Measurements from ENCODE around the gene C1QTNF6.

Gene C1QTNF6

GRCh38 chr22:37204045-37204655 is 16.1 kb upstream of the C1QTNF6 start:
- TF ChIP-seq ZNF70 (CRISPR knock-in tag; IDR thresholded peaks at IDR 0.05) (no peak), ISL1 (CRISPR knock-in tag; IDR thresholded peaks at IDR 0.05) (no peak), RARB (CRISPR knock-in tag; IDR thresholded peaks at IDR 0.05) (no peak), PPARA (CRISPR knock-in tag; IDR thresholded peaks at IDR 0.05; ENCODE audit: borderline replicate concordance) (no peak), ZFP3 (CRISPR knock-in tag; IDR thresholded peaks at IDR 0.05) (no peak), TOX (CRISPR knock-in tag; IDR thresholded peaks at IDR 0.05; ENCODE audit: borderline replicate concordance) (no peak), TCF4 (CRISPR knock-in tag; IDR thresholded peaks at IDR 0.05; ENCODE audit: borderline replicate concordance) (no peak), ZNF565 (CRISPR knock-in tag; conservative IDR thresholded peaks at IDR 0.05; ENCODE audit: low read depth) (no peak), GLIS3 (CRISPR knock-in tag; IDR thresholded peaks at IDR 0.05) (no peak), SNAI2 (CRISPR knock-in tag; IDR thresholded peaks at IDR 0.05) (no peak), OSR1 (CRISPR knock-in tag; IDR thresholded peaks at IDR 0.05) (no peak), ZC3H10 (CRISPR knock-in tag; IDR thresholded peaks at IDR 0.05) (no peak), BACH2 (CRISPR knock-in tag; IDR thresholded peaks at IDR 0.05; ENCODE audit: borderline replicate concordance) (no peak), ESRRG (CRISPR knock-in tag; IDR thresholded peaks at IDR 0.05) (no peak), TSHZ2 (CRISPR knock-in tag; IDR thresholded peaks at IDR 0.05) (no peak), CSRNP3 (CRISPR knock-in tag; IDR thresholded peaks at IDR 0.05) (no peak), POU6F1 (CRISPR knock-in tag; IDR thresholded peaks at IDR 0.05; ENCODE audit: borderline replicate concordance, low read depth) (no peak)
- no peak for ATAC-seq

- ATAC-seq = no peak
- TF ChIP-seq RARB (CRISPR knock-in tag; IDR thresholded peaks at IDR 0.05) = no peak
- TF ChIP-seq ZNF8 (CRISPR knock-in tag; IDR thresholded peaks at IDR 0.05) = no peak
- no peak for TF ChIP-seq ARNTL (CRISPR knock-in tag; IDR thresholded peaks at IDR 0.05; ENCODE audit: borderline replicate concordance, low read depth)
- TF ChIP-seq TSHZ2 (CRISPR knock-in tag; IDR thresholded peaks at IDR 0.05) = no peak
- TF ChIP-seq CSDC2 (CRISPR knock-in tag; IDR thresholded peaks at IDR 0.05) = no peak
- TF ChIP-seq SNAI2 (CRISPR knock-in tag; IDR thresholded peaks at IDR 0.05) = no peak
- no peak for TF ChIP-seq CSRNP3 (CRISPR knock-in tag; IDR thresholded peaks at IDR 0.05)
- TF ChIP-seq ZNF70 (CRISPR knock-in tag; IDR thresholded peaks at IDR 0.05) = no peak
- no peak for TF ChIP-seq BACH2 (CRISPR knock-in tag; IDR thresholded peaks at IDR 0.05; ENCODE audit: borderline replicate concordance)
- TF ChIP-seq TOX (CRISPR knock-in tag; IDR thresholded peaks at IDR 0.05; ENCODE audit: borderline replicate concordance) = no peak
- no peak for TF ChIP-seq ISL1 (CRISPR knock-in tag; IDR thresholded peaks at IDR 0.05)
- TF ChIP-seq ZNF565 (CRISPR knock-in tag; conservative IDR thresholded peaks at IDR 0.05; ENCODE audit: low read depth) = no peak
- no peak for TF ChIP-seq CREB5 (CRISPR knock-in tag; IDR thresholded peaks at IDR 0.05; ENCODE audit: low read depth)
- no peak for TF ChIP-seq ZC3H10 (CRISPR knock-in tag; IDR thresholded peaks at IDR 0.05)
- no peak for TF ChIP-seq ESRRG (CRISPR knock-in tag; IDR thresholded peaks at IDR 0.05)
- no peak for TF ChIP-seq PPARA (CRISPR knock-in tag; IDR thresholded peaks at IDR 0.05; ENCODE audit: borderline replicate concordance)
- no peak for TF ChIP-seq PATZ1 (CRISPR knock-in tag; IDR thresholded peaks at IDR 0.05; ENCODE audit: borderline replicate concordance)
Measured at GRCh38 chr22:37203354-37204044, 15.5 kb upstream of the C1QTNF6 start.
